Measurements from ENCODE around the gene ABR. TPM values are rescaled to one million over a fixed set of nuclear protein-coding genes. Genes with fewer than 3 reads are reported as not detected.
A peak's percentile ranks its signal among the peaks of the same experiment; 100 is the strongest.

ABR gene
- total and polyA plus RNA-seq, 5 donors from 2014 or later: 13.2 to 116 (median 18.3) TPM

GRCh38 chr17:1024076-1024475 lies 155.7 kb downstream of the ABR start:
- H3K36me3 Mint-ChIP-seq: peaks cover 13% of the 10 kb centered on the region
- no peak overlapping the region for H3K4me3 Mint-ChIP-seq
- ATAC-seq (ENCODE audit: low read depth in 2 of 2) (no peak), DNase-seq (no peak)
- H3K27me3 ChIP-seq (ENCODE audit: control insufficient read depth, insufficient read depth, low read length): no peaks in the 10 kb centered on the region
- peaks cover 0 to 5% (median 1%) of the 10 kb centered on the region in 4 donors for H3K4me1 Mint-ChIP-seq
- no peak overlapping the region for H3K27ac Mint-ChIP-seq
- H3K36me3 ChIP-seq (ENCODE audit: control insufficient read depth, insufficient read depth, low read length): peaks cover 5% of the 10 kb centered on the region
- H3K9me3 Mint-ChIP-seq: no peaks in the 10 kb centered on the region
- no peaks in the 10 kb centered on the region for H3K4me1 ChIP-seq (ENCODE audit: control insufficient read depth, insufficient read depth, low read length, poor library complexity, severe bottlenecking)
- no peaks in the 10 kb centered on the region for H3K27me3 Mint-ChIP-seq
- H3K9me3 ChIP-seq (ENCODE audit: control insufficient read depth in 2 of 2, low read length in 2 of 2): no peaks in the 10 kb centered on the region
- H3K27ac ChIP-seq (ENCODE audit: insufficient read depth, low read length, poor library complexity, severe bottlenecking): no peak overlapping the region
- H3K4me3 ChIP-seq (ENCODE audit: low read depth, low read length): no peak overlapping the region

DNA sequence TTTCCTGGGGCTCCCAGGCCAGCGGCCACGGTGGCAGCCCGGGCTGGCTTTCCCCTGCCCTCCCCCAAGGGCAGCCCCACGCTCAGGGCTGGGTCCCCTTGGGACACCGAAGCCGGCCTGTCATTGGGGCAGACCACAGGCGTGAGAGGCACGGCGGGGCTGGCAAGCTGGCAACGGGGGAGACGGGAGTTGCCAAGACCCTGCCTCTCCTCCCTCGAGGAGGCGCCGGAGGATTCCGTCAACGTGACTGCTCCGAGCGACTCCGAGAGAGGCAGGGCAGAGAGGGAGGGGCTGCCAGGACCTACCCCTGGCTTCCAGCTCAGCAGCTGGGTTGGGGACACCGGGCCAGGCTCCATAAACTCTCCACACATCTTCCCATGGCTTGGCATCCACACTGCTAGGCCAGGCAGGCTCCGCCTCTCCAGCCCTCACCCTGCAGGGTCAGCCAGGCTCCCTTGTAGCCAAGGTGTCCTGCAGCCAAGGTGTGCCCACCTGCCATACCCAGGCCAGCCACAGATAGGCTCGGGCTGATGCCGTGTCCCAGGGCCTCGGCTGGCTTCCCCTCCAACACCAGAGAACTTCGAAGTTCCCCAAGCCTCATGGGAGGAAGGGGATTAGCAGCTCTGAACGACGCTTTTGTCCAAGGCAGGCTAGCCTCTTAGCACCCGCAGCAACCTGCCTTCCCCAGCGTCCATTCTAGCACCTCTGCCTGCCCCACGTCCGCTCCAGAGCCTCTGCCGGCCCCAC lies 157.3 kb downstream of the ABR start:
- H3K9me3 Mint-ChIP-seq: no peaks in the 10 kb centered on the region
- Histone ChIP-seq H3K4me3 (ENCODE audit: low read depth, low read length) (no peak overlapping the region), H3K27me3 (ENCODE audit: control insufficient read depth, insufficient read depth, low read length) (no peaks in the 10 kb centered on the region), H3K27ac (ENCODE audit: insufficient read depth, low read length, poor library complexity, severe bottlenecking) (no peak overlapping the region), H3K4me1 (ENCODE audit: control insufficient read depth, insufficient read depth, low read length, poor library complexity, severe bottlenecking) (no peaks in the 10 kb centered on the region), H3K9me3 (ENCODE audit: control insufficient read depth in 2 of 2, low read length in 2 of 2) (no peaks in the 10 kb centered on the region), H3K36me3 (ENCODE audit: control insufficient read depth, insufficient read depth, low read length) (peaks cover 2% of the 10 kb centered on the region)
- no peak overlapping the region for H3K27ac Mint-ChIP-seq
- H3K4me1 Mint-ChIP-seq: peaks cover 0 to 5% (median 0%) of the 10 kb centered on the region in 4 donors
- H3K27me3 Mint-ChIP-seq: no peaks in the 10 kb centered on the region
- no peak for ATAC-seq (ENCODE audit: low read depth in 2 of 2)
- H3K4me3 Mint-ChIP-seq: no peak overlapping the region
- H3K36me3 Mint-ChIP-seq: peaks cover 13% of the 10 kb centered on the region
- no peak for DNase-seq

DNA sequence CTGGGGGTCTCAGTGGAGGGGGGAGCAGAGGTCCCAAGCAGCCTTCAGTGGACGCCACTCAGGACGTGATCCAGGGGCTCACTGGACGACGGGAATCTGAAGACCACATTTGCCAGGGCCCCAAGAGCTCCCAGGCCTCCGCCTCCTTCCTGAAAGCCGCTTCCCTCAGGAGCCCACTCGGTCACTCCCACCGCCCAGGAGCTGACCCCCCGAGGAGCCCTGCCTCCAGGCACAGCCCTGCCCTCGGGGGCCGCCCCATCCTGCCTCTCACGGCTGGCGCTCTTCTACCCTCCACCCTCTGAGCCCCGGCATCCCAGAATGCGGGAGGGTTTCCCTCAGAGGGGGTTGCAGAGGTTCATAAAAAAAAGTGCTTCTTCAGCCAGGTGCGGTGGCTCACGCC lies 158.6 kb downstream of the ABR start:
- ATAC-seq (ENCODE audit: low read depth in 2 of 2) (no peak), DNase-seq (no peak)
- Histone ChIP-seq H3K9me3 (ENCODE audit: control insufficient read depth in 2 of 2, low read length in 2 of 2) (no peaks in the 10 kb centered on the region), H3K27ac (ENCODE audit: insufficient read depth, low read length, poor library complexity, severe bottlenecking) (no peak overlapping the region), H3K36me3 (ENCODE audit: control insufficient read depth, insufficient read depth, low read length) (peaks cover 2% of the 10 kb centered on the region), H3K4me3 (ENCODE audit: low read depth, low read length) (no peak overlapping the region), H3K27me3 (ENCODE audit: control insufficient read depth, insufficient read depth, low read length) (no peaks in the 10 kb centered on the region), H3K4me1 (ENCODE audit: control insufficient read depth, insufficient read depth, low read length, poor library complexity, severe bottlenecking) (no peaks in the 10 kb centered on the region)
- H3K9me3 Mint-ChIP-seq: no peaks in the 10 kb centered on the region
- H3K27ac Mint-ChIP-seq: no peak overlapping the region
- peaks cover 0 to 5% (median 0%) of the 10 kb centered on the region in 4 donors for H3K4me1 Mint-ChIP-seq
- H3K27me3 Mint-ChIP-seq: no peaks in the 10 kb centered on the region
- peaks cover 13% of the 10 kb centered on the region for H3K36me3 Mint-ChIP-seq
- H3K4me3 Mint-ChIP-seq: no peak overlapping the region

- ATAC-seq (ENCODE audit: low read depth in 2 of 2) (no peak), DNase-seq (no peak)
- Mint-ChIP-seq H3K4me3 (no peak overlapping the region), H3K27ac (peak overlapping the region in 1 of 3 donors; percentile 62), H3K4me1 (no peaks in the 10 kb centered on the region), H3K9me3 (no peaks in the 10 kb centered on the region), H3K27me3 (no peaks in the 10 kb centered on the region), H3K36me3 (peaks cover 7% of the 10 kb centered on the region)
- H3K36me3 ChIP-seq (ENCODE audit: control insufficient read depth, insufficient read depth, low read length): no peaks in the 10 kb centered on the region
- H3K9me3 ChIP-seq (ENCODE audit: control insufficient read depth in 2 of 2, low read length in 2 of 2): no peaks in the 10 kb centered on the region
- no peaks in the 10 kb centered on the region for H3K4me1 ChIP-seq (ENCODE audit: control insufficient read depth, insufficient read depth, low read length, poor library complexity, severe bottlenecking)
- H3K4me3 ChIP-seq (ENCODE audit: low read depth, low read length): no peak overlapping the region
- no peaks in the 10 kb centered on the region for H3K27me3 ChIP-seq (ENCODE audit: control insufficient read depth, insufficient read depth, low read length)
- no peak overlapping the region for H3K27ac ChIP-seq (ENCODE audit: insufficient read depth, low read length, poor library complexity, severe bottlenecking)
Measured at GRCh38 chr17:1019451-1019850, 160.3 kb downstream of the ABR start.

DNA sequence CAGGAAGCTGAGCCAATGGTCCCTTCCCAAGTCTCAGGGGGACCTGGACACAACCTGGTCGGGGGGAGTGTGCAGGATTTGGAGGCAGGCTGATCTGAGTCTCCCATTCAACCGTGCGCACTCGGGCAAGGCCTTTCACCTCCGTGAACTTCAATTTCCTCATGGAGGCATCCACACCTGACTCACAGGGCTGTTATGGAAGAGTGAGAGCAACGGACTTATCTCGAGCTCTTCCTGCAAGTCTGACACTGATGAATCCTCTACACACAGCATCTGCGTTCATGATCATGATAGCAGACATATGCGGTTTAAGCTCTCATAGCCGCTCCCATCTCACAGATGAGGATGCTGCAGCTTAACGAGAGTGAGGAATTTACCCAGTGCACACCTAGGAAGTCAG lies 161.2 kb downstream of the ABR start:
- H3K36me3 ChIP-seq (ENCODE audit: control insufficient read depth, insufficient read depth, low read length): no peaks in the 10 kb centered on the region
- no peaks in the 10 kb centered on the region for H3K4me1 ChIP-seq (ENCODE audit: control insufficient read depth, insufficient read depth, low read length, poor library complexity, severe bottlenecking)
- H3K4me3 ChIP-seq (ENCODE audit: low read depth, low read length): no peak overlapping the region
- Mint-ChIP-seq H3K36me3 (peaks cover 7% of the 10 kb centered on the region), H3K9me3 (no peaks in the 10 kb centered on the region), H3K4me1 (no peaks in the 10 kb centered on the region), H3K27ac (no peak overlapping the region), H3K4me3 (no peak overlapping the region), H3K27me3 (no peaks in the 10 kb centered on the region)
- no peak overlapping the region for H3K27ac ChIP-seq (ENCODE audit: insufficient read depth, low read length, poor library complexity, severe bottlenecking)
- DNase-seq (no peak), ATAC-seq (ENCODE audit: low read depth in 2 of 2) (no peak)
- no peaks in the 10 kb centered on the region for H3K9me3 ChIP-seq (ENCODE audit: control insufficient read depth in 2 of 2, low read length in 2 of 2)
- no peaks in the 10 kb centered on the region for H3K27me3 ChIP-seq (ENCODE audit: control insufficient read depth, insufficient read depth, low read length)

DNA sequence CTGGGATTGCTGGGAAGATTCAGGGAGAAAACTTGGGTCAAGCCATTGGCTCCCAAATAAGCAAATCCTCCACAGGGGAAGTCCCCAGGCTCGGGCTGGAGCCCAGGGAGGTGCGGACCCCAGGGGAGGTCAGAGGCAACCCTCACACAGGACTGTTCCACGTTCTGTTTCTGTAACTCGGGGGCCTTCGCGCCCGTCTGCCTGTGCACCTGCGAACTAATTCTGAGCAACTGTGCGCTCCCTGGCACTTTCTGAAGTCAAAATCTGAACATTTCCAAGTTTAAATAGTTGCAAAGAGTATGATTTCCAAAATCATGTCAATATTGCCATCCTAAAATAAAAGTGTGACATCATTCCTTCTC lies 166.1 kb downstream of the ABR start:
- Mint-ChIP-seq H3K27me3 (no peaks in the 10 kb centered on the region), H3K4me3 (no peak overlapping the region), H3K27ac (no peak overlapping the region), H3K9me3 (no peaks in the 10 kb centered on the region), H3K36me3 (no peaks in the 10 kb centered on the region), H3K4me1 (no peaks in the 10 kb centered on the region)
- H3K27ac ChIP-seq (ENCODE audit: insufficient read depth, low read length, poor library complexity, severe bottlenecking): no peak overlapping the region
- no peak for ATAC-seq (ENCODE audit: low read depth in 2 of 2)
- no peak overlapping the region for H3K4me3 ChIP-seq (ENCODE audit: low read depth, low read length)
- H3K4me1 ChIP-seq (ENCODE audit: control insufficient read depth, insufficient read depth, low read length, poor library complexity, severe bottlenecking): no peaks in the 10 kb centered on the region
- no peak for DNase-seq
- H3K27me3 ChIP-seq (ENCODE audit: control insufficient read depth, insufficient read depth, low read length): no peaks in the 10 kb centered on the region
- H3K36me3 ChIP-seq (ENCODE audit: control insufficient read depth, insufficient read depth, low read length): peaks cover 27% of the 10 kb centered on the region
- H3K9me3 ChIP-seq (ENCODE audit: control insufficient read depth in 2 of 2, low read length in 2 of 2): no peaks in the 10 kb centered on the region

DNA sequence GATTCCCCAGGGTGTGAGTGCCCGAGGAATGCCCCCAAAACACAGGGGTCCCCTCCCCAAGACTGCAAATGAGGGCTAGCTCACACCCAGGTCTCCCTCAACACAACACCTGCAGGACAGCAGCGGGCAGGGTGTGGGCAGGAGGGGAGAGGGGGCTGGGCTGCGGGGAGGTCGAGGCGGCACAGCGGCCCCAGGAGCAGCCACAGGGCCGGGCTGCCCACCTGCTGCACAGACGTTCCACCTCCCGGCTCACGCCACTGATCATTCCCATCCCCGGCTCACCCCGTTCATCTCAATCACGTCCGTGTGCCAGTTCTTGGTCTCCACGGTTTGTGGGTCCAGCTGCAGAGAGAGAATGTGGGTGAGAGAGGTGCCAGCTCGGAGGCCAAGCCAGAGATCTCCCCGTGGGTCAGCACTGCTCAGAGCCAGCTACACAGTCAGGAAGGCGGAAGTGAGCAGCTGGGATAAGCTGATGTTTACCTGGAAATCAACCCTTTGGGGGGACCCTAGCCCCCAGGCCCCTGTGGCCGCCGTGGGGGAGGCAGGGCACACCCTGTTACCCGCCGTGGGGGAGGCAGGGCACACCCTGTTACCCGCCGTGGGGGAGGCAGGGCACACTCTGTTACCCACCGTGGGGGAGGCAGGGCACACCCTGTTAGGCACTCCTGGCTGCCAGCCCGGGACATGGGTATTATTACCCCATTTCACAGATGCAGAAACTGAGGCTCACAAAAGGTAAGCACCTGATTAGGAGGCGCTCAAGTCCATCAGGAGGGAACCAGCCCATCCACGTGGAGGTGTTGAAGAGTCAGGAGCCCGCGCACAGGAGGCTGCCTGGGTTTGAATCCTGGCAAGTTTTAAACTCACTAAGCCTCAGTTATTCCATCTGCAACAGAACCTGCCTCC lies 166.7 kb downstream of the ABR start:
- DNase-seq (no peak), ATAC-seq (ENCODE audit: low read depth in 2 of 2) (no peak)
- Mint-ChIP-seq H3K27me3 (no peaks in the 10 kb centered on the region), H3K27ac (no peak overlapping the region), H3K9me3 (no peaks in the 10 kb centered on the region), H3K4me3 (no peak overlapping the region), H3K4me1 (no peaks in the 10 kb centered on the region), H3K36me3 (no peaks in the 10 kb centered on the region)
- H3K27ac ChIP-seq (ENCODE audit: insufficient read depth, low read length, poor library complexity, severe bottlenecking): no peak overlapping the region
- no peaks in the 10 kb centered on the region for H3K27me3 ChIP-seq (ENCODE audit: control insufficient read depth, insufficient read depth, low read length)
- H3K4me1 ChIP-seq (ENCODE audit: control insufficient read depth, insufficient read depth, low read length, poor library complexity, severe bottlenecking): no peaks in the 10 kb centered on the region
- H3K36me3 ChIP-seq (ENCODE audit: control insufficient read depth, insufficient read depth, low read length): peaks cover 31% of the 10 kb centered on the region
- H3K9me3 ChIP-seq (ENCODE audit: control insufficient read depth in 2 of 2, low read length in 2 of 2): no peaks in the 10 kb centered on the region
- H3K4me3 ChIP-seq (ENCODE audit: low read depth, low read length): no peak overlapping the region
